Colonic mucosa (tissue), 4 donors: ENCODE measurements around the gene DLG2. TPM values are rescaled to one million over a fixed set of nuclear protein-coding genes. Genes with fewer than 3 reads are reported as not detected.
"Not testable (repeated sequence)": the region's sequence is repeated elsewhere in the genome, so short reads cannot be mapped to it uniquely, and the experiment has no call there.

Experiments used
- DNase-seq: peaks from one replicate; pipeline ENCODE4 v3.0.0-alpha.2; 2020
- H3K27ac ChIP-seq: fragments of 200-600 bp; one replicate; pipeline ENCODE4 v1.8.0; 2021
- H3K27me3 ChIP-seq: fragments of 200-600 bp; one replicate; pipeline ENCODE4 v1.8.0; 2021
- H3K36me3 ChIP-seq: fragments of 200-600 bp; one replicate; pipeline ENCODE4 v1.8.0; 2021
- H3K4me1 ChIP-seq: fragments of 200-600 bp; one replicate; pipeline ENCODE4 v1.8.0; 2021; ENCODE audit warnings: mild to moderate bottlenecking
- H3K4me3 ChIP-seq: fragments of 200-600 bp; one replicate; pipeline ENCODE4 v1.8.0; 2021
- H3K9ac ChIP-seq, 2 donors: one replicate each; pipeline ENCODE4 v1.7.0; 2013; ENCODE audit warnings: control low read depth in 2 of 2, low read depth in 2 of 2, low read length in 2 of 2
- H3K9me3 ChIP-seq: fragments of 200-600 bp; one replicate; pipeline ENCODE4 v1.8.0; 2021
- intact Hi-C: fragments of 100-400 bp; cut with DNase I; formaldehyde crosslinking; loops from one replicate; pipeline ENCODE4 v1.14.1; 2022
- total RNA-seq, 2 donors: library from RNA; stranded (reverse); fragmentation: NEBNext Ultra II Directional in 1 of 2; extraction: Animal tissue kit (Norgen Biotek cat#: 25700) in 1 of 2; gene quantifications; one replicate each; pipeline ENCODE4 v1.2.1, GENCODE V29; 2021
- TF ChIP-seq, protein P1 (sequence below): fragments of 200-600 bp; IDR thresholded peaks from one replicate; pipeline ENCODE4 v1.8.0; 2022; ENCODE audit warnings: antibody characterized with exemption, mild to moderate bottlenecking
- donor health status: healthy.
- donor health status: DM: no; HTN: no; CAD: no.
- donor health status: DM: no; HTN: no; CAD: no.

Gene DLG2
- total RNA-seq, 2 donors from 2014 or later: 1.4 to 3.3 TPM

- Histone ChIP-seq H3K36me3 (no peaks in the 10 kb centered on the region), H3K4me3 (no peak overlapping the region), H3K9ac (no peak overlapping the region), H3K27ac (no peak overlapping the region), H3K27me3 (no peaks in the 10 kb centered on the region), H3K9me3 (no peaks in the 10 kb centered on the region), H3K4me1 (no peaks in the 10 kb centered on the region)
- intact Hi-C loops: no loop called here
- TF ChIP-seq, protein P1, sequence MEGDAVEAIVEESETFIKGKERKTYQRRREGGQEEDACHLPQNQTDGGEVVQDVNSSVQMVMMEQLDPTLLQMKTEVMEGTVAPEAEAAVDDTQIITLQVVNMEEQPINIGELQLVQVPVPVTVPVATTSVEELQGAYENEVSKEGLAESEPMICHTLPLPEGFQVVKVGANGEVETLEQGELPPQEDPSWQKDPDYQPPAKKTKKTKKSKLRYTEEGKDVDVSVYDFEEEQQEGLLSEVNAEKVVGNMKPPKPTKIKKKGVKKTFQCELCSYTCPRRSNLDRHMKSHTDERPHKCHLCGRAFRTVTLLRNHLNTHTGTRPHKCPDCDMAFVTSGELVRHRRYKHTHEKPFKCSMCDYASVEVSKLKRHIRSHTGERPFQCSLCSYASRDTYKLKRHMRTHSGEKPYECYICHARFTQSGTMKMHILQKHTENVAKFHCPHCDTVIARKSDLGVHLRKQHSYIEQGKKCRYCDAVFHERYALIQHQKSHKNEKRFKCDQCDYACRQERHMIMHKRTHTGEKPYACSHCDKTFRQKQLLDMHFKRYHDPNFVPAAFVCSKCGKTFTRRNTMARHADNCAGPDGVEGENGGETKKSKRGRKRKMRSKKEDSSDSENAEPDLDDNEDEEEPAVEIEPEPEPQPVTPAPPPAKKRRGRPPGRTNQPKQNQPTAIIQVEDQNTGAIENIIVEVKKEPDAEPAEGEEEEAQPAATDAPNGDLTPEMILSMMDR: no peak
- no peak for DNase-seq
These were observed 2185.5 kb downstream of the DLG2 start for GRCh38 chr11:83441601-83442000.

GRCh38 chr11:83441171-83441570 lies 2186.0 kb downstream of the DLG2 start:
- no peak for DNase-seq
- intact Hi-C loops: no loop called here
- no peak overlapping the region for H3K4me3 ChIP-seq
- no peaks in the 10 kb centered on the region for H3K4me1 ChIP-seq
- TF ChIP-seq, protein P1: no peak
- H3K9ac ChIP-seq: no peak overlapping the region
- H3K27me3 ChIP-seq: no peaks in the 10 kb centered on the region
- no peaks in the 10 kb centered on the region for H3K9me3 ChIP-seq
- no peak overlapping the region for H3K27ac ChIP-seq
- no peaks in the 10 kb centered on the region for H3K36me3 ChIP-seq

DNA sequence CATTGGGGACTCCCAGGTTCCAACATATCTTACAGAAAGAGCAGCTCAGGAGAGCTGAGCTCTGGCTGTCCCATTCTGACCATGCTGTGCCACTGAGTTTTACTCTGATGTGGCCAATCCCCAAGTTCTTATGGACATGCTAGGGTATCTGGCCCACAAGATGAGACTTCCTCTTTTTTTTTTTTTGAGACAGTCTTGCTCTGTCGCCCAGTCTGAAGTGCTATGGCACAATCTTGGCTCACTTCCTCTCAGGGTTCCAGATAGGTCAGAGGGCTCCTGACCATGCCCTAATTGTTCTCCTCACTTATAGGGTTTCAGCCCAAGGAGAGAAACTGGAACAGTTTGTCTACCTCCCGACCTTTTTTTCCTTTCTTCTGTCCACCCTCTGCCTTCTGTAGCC lies 2188.7 kb downstream of the DLG2 start:
- H3K9ac ChIP-seq: no peak overlapping the region
- TF ChIP-seq, protein P1: no peak
- H3K4me3 ChIP-seq: no peak overlapping the region
- no peaks in the 10 kb centered on the region for H3K4me1 ChIP-seq
- no peaks in the 10 kb centered on the region for H3K9me3 ChIP-seq
- intact Hi-C loops: no loop called here
- no peaks in the 10 kb centered on the region for H3K36me3 ChIP-seq
- H3K27me3 ChIP-seq: no peaks in the 10 kb centered on the region
- DNase-seq: no peak
- no peak overlapping the region for H3K27ac ChIP-seq

- intact Hi-C loops: no loop called here
- no peaks in the 10 kb centered on the region for H3K9me3 ChIP-seq
- no peaks in the 10 kb centered on the region for H3K36me3 ChIP-seq
- no peak overlapping the region for H3K9ac ChIP-seq
- H3K4me3 ChIP-seq: no peak overlapping the region
- H3K27ac ChIP-seq: no peak overlapping the region
- TF ChIP-seq, protein P1: no peak
- H3K4me1 ChIP-seq: no peaks in the 10 kb centered on the region
- H3K27me3 ChIP-seq: no peaks in the 10 kb centered on the region
- DNase-seq: no peak
These were observed 2189.2 kb downstream of the DLG2 start for GRCh38 chr11:83437939-83438338.

DNA sequence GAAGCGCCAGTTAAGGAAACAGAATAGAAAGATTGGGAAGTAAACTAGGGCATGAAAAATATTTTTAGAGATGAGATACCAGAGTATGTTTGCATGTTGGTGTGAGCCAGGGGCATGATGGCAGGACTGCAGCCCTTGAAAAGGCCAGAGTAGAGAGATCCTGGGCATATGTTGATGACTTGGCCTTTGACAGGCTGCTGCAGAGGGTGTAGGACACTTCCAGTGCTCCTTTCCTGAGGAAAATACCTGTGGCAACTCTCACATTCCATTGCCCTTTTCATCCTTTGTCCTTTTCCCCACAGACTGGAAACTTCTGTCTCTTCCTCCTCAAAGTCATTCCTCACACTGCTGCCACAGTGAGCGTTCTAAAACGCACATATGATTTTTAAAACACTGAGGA lies 2190.3 kb downstream of the DLG2 start:
- Histone ChIP-seq H3K4me3 (no peak overlapping the region), H3K9me3 (no peaks in the 10 kb centered on the region), H3K9ac (no peak overlapping the region), H3K27ac (no peak overlapping the region), H3K27me3 (no peaks in the 10 kb centered on the region), H3K4me1 (no peaks in the 10 kb centered on the region), H3K36me3 (no peaks in the 10 kb centered on the region)
- DNase-seq: no peak
- TF ChIP-seq, protein P1: no peak
- intact Hi-C loops: no loop called here

DNA sequence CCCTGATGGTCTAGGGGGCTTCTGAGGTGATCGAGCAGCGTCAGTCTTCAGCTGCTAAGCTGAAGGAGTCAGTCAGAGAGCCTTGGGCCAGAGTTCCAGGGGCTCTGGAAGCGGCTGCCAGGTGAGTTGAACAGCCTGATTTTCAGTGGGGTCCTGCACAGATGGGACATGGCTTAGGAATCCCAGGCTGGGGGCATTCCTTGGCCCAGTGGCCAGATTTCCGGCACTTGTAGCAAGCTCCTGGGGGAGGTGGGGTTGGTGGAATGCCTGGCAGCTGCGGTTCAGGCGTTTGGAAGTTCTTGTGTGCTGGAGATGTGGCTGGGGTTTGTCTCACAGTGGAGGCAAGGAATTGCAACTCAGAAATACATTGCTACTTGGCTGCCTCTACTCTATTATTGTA lies 2192.3 kb downstream of the DLG2 start:
- DNase-seq, intact Hi-C loops: not testable (repeated sequence)

More for the DNA sequence above, 2192.3 kb downstream of the DLG2 start:
- H3K27ac ChIP-seq, H3K4me3 ChIP-seq, H3K9me3 ChIP-seq, H3K9ac ChIP-seq, H3K36me3 ChIP-seq, H3K4me1 ChIP-seq, H3K27me3 ChIP-seq: not testable (repeated sequence)
